Endothelial cell of umbilical vein (primary cell): Measurements from ENCODE around the gene EPS8L2. TPM values are rescaled to one million over a fixed set of nuclear protein-coding genes. Genes with fewer than 3 reads are reported as not detected.

Experiments used
- BruUV-seq: library from RNA; stranded (reverse); fragments of 400-500 nt; replicated peaks from 2 replicates; lab custom pipeline; 2021; lab: Mats Ljungman, UMichigan
- CTCF ChIA-PET: fragments of 300-600, 350-600 bp; sonication (Branson Sonifier 250); formaldehyde crosslinking; loops from one replicate; lab custom pipeline; 2021; ENCODE audit warnings: antibody characterized with exemption, inconsistent platforms; lab: Charles Lee
- POLR2A ChIA-PET: fragments of 300-600, 350-600 bp; sonication (Branson Sonifier 250); formaldehyde crosslinking; loops from one replicate; lab custom pipeline; 2021; ENCODE audit warnings: antibody characterized with exemption, inconsistent platforms; lab: Charles Lee
- DNase-seq: peaks from one replicate; pipeline ENCODE4 v3.0.0-alpha.2; 2011; ENCODE audit warnings: low read depth, low spot score
- FAIRE-seq: peaks from 2 replicates; lab custom pipeline; 2011; peaks lifted over from hg19 to GRCh38; lab: Jason Lieb, UNC
- H2AFZ ChIP-seq: 2 replicates; pipeline ENCODE4 v1.6.0; 2012; ENCODE audit warnings: low read depth, low read length, control low read depth, inconsistent platforms
- H3K27ac ChIP-seq: 2 replicates; pipeline ENCODE4 v1.5.1; 2011; ENCODE audit warnings: low read depth, mild to moderate bottlenecking, control low read depth, low read length, moderate library complexity; ENCODE audit not compliant: insufficient read depth
- H3K27me3 ChIP-seq, 2 experiments: 2 replicates each; pipeline versions ENCODE4 v1.6.0 to v1.6.1; 2011; ENCODE audit warnings: low read length in 2 of 2, mixed read lengths in 1 of 2; ENCODE audit not compliant: control insufficient read depth in 2 of 2, insufficient read depth in 2 of 2
- H3K36me3 ChIP-seq, 2 experiments: 2 replicates in 1 of 2; 3 replicates in 1 of 2; pipeline ENCODE4 v1.5.1; 2011; ENCODE audit warnings: low read length in 2 of 2, mild to moderate bottlenecking in 1 of 2, moderate library complexity in 1 of 2; ENCODE audit not compliant: control insufficient read depth in 2 of 2, insufficient read depth in 2 of 2; ENCODE audit errors: extremely low read depth in 1 of 2
- H3K4me1 ChIP-seq: 3 replicates; pipeline ENCODE4 v1.5.1; 2011; ENCODE audit warnings: mild to moderate bottlenecking, low read length; ENCODE audit not compliant: control insufficient read depth, insufficient read depth; ENCODE audit errors: extremely low read depth
- H3K4me2 ChIP-seq: 2 replicates; pipeline ENCODE4 v1.6.1; 2011; ENCODE audit warnings: low read length, control low read depth, mixed read lengths; ENCODE audit not compliant: insufficient read depth
- H3K4me3 ChIP-seq, 3 experiments: fragments of 200-600 bp in 1 of 3; sonication (generic), shearing (Covaris generic) in 1 of 3; replicated peaks in 1 of 3; 2 replicates each; pipeline ENCODE4 v1.5.1; 2011 to 2016; ENCODE audit warnings: control low read depth in 3 of 3, low read length in 3 of 3, mild to moderate bottlenecking in 2 of 3, inconsistent platforms in 1 of 3, low read depth in 1 of 3, moderate library complexity in 1 of 3; ENCODE audit not compliant: insufficient read depth in 1 of 3
- H3K79me2 ChIP-seq: 2 replicates; pipeline ENCODE4 v1.6.0; 2012; ENCODE audit warnings: low read length, inconsistent platforms; ENCODE audit not compliant: control insufficient read depth, insufficient read depth
- H3K9ac ChIP-seq: replicated peaks from 2 replicates; pipeline ENCODE3; 2011; ENCODE audit warnings: low read length, control low read depth; ENCODE audit not compliant: insufficient read depth; ENCODE audit errors: extremely low read depth
- H3K9me1 ChIP-seq: replicated peaks from 3 replicates; pipeline ENCODE4 v1.6.0; 2011; ENCODE audit warnings: mild to moderate bottlenecking, low read length; ENCODE audit not compliant: control insufficient read depth, insufficient read depth; ENCODE audit errors: extremely low read depth
- H3K9me3 ChIP-seq: replicated peaks from 2 replicates; pipeline ENCODE4 v1.5.1; 2012; ENCODE audit warnings: low read length, inconsistent platforms; ENCODE audit not compliant: control insufficient read depth, insufficient read depth
- H4K20me1 ChIP-seq: replicated peaks from 2 replicates; pipeline ENCODE3; 2011; ENCODE audit warnings: mild to moderate bottlenecking, low read length; ENCODE audit not compliant: control insufficient read depth, insufficient read depth; ENCODE audit errors: extremely low read depth
- EZH2 ChIP-seq: IDR thresholded peaks from 2 replicates; pipeline ENCODE4 v1.6.1; 2012; ENCODE audit warnings: borderline replicate concordance, low read depth, mild to moderate bottlenecking, moderate library complexity, low read length, inconsistent platforms; ENCODE audit not compliant: severe bottlenecking
- FOS ChIP-seq: IDR thresholded peaks from 2 replicates; pipeline ENCODE4 v1.6.1; 2011; ENCODE audit warnings: mild to moderate bottlenecking, low read length, moderate library complexity, borderline replicate concordance; ENCODE audit not compliant: insufficient read depth
- GATA2 ChIP-seq: IDR thresholded peaks from 2 replicates; pipeline ENCODE4 v1.7.0; 2011; ENCODE audit warnings: low read depth, mild to moderate bottlenecking, moderate library complexity, mixed read lengths, low read length; ENCODE audit not compliant: insufficient read length, insufficient read depth
- JUN ChIP-seq: IDR thresholded peaks from 2 replicates; pipeline ENCODE4 v1.6.1; 2011; ENCODE audit warnings: borderline replicate concordance, low read depth; ENCODE audit not compliant: insufficient read length, insufficient read depth
- MAX ChIP-seq: IDR thresholded peaks from 2 replicates; pipeline ENCODE4 v1.6.1; 2011; ENCODE audit not compliant: insufficient read depth, insufficient read length
- MYC ChIP-seq: IDR thresholded peaks from one replicate; pipeline ENCODE4 v1.6.1; 2011; ENCODE audit warnings: mild to moderate bottlenecking, low read depth, low read length
- POLR2A ChIP-seq: IDR thresholded peaks from 2 replicates; pipeline ENCODE4 v1.6.1; 2012; ENCODE audit warnings: low read depth, mild to moderate bottlenecking, control low read depth, low read length
- POLR2AphosphoS5 ChIP-seq: IDR thresholded peaks from 2 replicates; pipeline ENCODE4 v1.6.1; 2012; ENCODE audit warnings: low read depth, mild to moderate bottlenecking, control low read depth, low read length, moderate library complexity; ENCODE audit not compliant: insufficient read depth
- dilution Hi-C: fragments of 300-500 bp; cut with MboI; formaldehyde crosslinking; loops from one replicate; pipeline ENCODE4 v1.15.0; 2019; ENCODE audit warnings: low sequenced_read_pairs; ENCODE audit not compliant: extremely low pct_ligation_motif_present
- intact Hi-C: fragments of 100-400 bp; cut with micrococcal nuclease; formaldehyde crosslinking; loops from one replicate; pipeline ENCODE4 v1.10.0; 2022
- polyA plus RNA-seq, 4 experiments: library from polyadenylated mRNA; depleted of rRNA in 3 of 4; stranded (reverse) in 3 of 4; unstranded in 1 of 4; fragments of >200 nt; gene quantifications; 2 replicates each; pipeline versions ENCODE4 v1.2.1 to v1.2.3, GENCODE V29; 2011 to 2012; ENCODE audit warnings: missing spikeins in 1 of 4
- total RNA-seq: library from RNA; stranded (reverse); gene quantifications from 2 replicates; pipeline ENCODE4 v1.2.3, GENCODE V29; 2021
- TF ChIP-seq, protein P1 (sequence below), 2 donors: IDR thresholded peaks; 1 replicate in 1 of 2; 2 replicates in 1 of 2; pipeline ENCODE4 v1.5.1; 2011; ENCODE audit warnings: low read length in 2 of 2, mild to moderate bottlenecking in 2 of 2, moderate library complexity in 2 of 2, control low read depth in 1 of 2, inconsistent platforms in 1 of 2, low read depth in 1 of 2; ENCODE audit not compliant: insufficient read depth in 1 of 2; ENCODE audit errors: extremely low read depth in 1 of 2

EPS8L2 gene
- total and polyA plus RNA-seq, 2 donors (not counting 3 experiments of a cell fraction or from before 2014, with no cell fraction given): 5.2 to 12.5 TPM

DNA sequence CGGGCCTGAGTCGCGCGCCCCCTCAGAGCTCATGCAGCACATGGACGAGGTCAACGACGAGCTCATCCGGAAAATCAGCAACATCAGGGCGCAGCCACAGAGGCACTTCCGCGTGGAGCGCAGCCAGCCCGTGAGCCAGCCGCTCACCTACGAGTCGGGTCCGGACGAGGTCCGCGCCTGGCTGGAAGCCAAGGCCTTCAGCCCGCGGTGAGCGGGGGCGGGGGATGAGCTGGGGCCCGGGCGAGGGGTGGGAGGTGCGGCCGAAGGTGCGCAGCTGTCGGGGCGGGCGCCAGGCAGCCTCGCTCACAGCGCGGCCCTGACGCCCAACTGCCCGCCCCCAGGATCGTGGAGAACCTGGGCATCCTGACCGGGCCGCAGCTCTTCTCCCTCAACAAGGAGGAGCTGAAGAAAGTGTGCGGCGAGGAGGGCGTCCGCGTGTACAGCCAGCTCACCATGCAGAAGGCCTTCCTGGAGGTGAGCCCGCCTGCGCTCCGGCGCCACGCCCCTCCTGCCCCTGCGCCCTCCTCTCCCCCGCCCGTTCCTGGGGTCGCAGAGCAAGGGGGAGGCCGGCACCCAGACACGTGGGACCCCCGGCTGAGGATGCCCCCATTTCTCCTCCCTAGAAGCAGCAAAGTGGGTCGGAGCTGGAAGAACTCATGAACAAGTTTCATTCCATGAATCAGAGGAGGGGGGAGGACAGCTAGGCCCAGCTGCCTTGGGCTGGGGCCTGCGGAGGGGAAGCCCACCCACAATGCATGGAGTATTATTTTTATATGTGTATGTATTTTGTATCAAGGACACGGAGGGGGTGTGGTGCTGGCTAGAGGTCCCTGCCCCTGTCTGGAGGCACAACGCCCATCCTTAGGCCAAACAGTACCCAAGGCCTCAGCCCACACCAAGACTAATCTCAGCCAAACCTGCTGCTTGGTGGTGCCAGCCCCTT is 20.5 kb downstream of the EPS8L2 start:
- Histone ChIP-seq H3K9me3 (no peaks in the 10 kb centered on the region), H3K4me1 (no peaks in the 10 kb centered on the region), H3K4me2 (no peak overlapping the region), H3K27ac (no peak overlapping the region), H3K27me3 (peaks cover 13 to 17% of the 10 kb centered on the region in 2 experiments), H4K20me1 (no peaks in the 10 kb centered on the region), H3K4me3 (no peak overlapping the region), H3K36me3 (no peaks in the 10 kb centered on the region), H3K79me2 (no peaks in the 10 kb centered on the region), H3K9ac (no peak overlapping the region), H3K9me1 (no peaks in the 10 kb centered on the region), H2AFZ (peak overlapping the region; percentile 75)
- no peak for FAIRE-seq
- intact Hi-C loops (loop anchor here (5.0 kb wide), 1 partner anchor 169 kb away; no protein-coding TSS in a partner anchor), dilution Hi-C loops (no loop called here)
- TF ChIP-seq FOS: no peak
- TF ChIP-seq, protein P1, sequence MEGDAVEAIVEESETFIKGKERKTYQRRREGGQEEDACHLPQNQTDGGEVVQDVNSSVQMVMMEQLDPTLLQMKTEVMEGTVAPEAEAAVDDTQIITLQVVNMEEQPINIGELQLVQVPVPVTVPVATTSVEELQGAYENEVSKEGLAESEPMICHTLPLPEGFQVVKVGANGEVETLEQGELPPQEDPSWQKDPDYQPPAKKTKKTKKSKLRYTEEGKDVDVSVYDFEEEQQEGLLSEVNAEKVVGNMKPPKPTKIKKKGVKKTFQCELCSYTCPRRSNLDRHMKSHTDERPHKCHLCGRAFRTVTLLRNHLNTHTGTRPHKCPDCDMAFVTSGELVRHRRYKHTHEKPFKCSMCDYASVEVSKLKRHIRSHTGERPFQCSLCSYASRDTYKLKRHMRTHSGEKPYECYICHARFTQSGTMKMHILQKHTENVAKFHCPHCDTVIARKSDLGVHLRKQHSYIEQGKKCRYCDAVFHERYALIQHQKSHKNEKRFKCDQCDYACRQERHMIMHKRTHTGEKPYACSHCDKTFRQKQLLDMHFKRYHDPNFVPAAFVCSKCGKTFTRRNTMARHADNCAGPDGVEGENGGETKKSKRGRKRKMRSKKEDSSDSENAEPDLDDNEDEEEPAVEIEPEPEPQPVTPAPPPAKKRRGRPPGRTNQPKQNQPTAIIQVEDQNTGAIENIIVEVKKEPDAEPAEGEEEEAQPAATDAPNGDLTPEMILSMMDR (IDR thresholded peaks at IDR 0.05; ENCODE audit: extremely low read depth in 1 of 2, insufficient read depth in 1 of 2, low read depth in 1 of 2, low read length in 2 of 2): no peak
- TF ChIP-seq MYC: no peak
- no peak for TF ChIP-seq EZH2
- TF ChIP-seq GATA2: no peak
- TF ChIP-seq MAX: no peak
- no peak for TF ChIP-seq POLR2A
- TF ChIP-seq POLR2AphosphoS5: no peak
- TF ChIP-seq JUN: no peak
- POLR2A ChIA-PET: interaction anchor here (0.6 to 1.2 kb wide), 2 partner anchors 12 to 189 kb away, joined by 3 read pairs; partner anchors contain the start of gene LRRC56
- DNase-seq: no peak
- no TSS peak for BruUV-seq
- CTCF ChIA-PET: interaction anchor here (0.6 to 3.7 kb wide), 18 partner anchors 10 to 190 kb away, joined by 3 to 26 read pairs (median 4); partner anchors contain the start of genes DEAF1, EPS8L2, HRAS and PHRF1
